PC-9 (cell line): ENCODE results near the gene ALG2. TPM values are rescaled to one million over a fixed set of nuclear protein-coding genes. Genes with fewer than 3 reads are reported as not detected.
"Not testable (repeated sequence)": the region's sequence is repeated elsewhere in the genome, so short reads cannot be mapped to it uniquely, and the experiment has no call there.

Source experiments
- BruUV-seq: library from RNA; stranded (reverse); fragments of 400-500 nt; replicated peaks from 2 replicates; lab custom pipeline; 2021; lab: Mats Ljungman, UMichigan
- CTCF ChIA-PET: fragments of 300-600 bp; sonication (Branson Sonifier 250); formaldehyde crosslinking; loops from one replicate; lab custom pipeline; 2022; ENCODE audit warnings: antibody characterized with exemption; lab: Charles Lee
- POLR2A ChIA-PET: fragments of 300-600 bp; sonication (Branson Sonifier 250); formaldehyde crosslinking; loops from one replicate; lab custom pipeline; 2022; ENCODE audit warnings: antibody characterized with exemption; ENCODE audit not compliant: unreplicated experiment; lab: Charles Lee
- DNase-seq, 2 experiments: peaks; one replicate each; pipeline versions ENCODE4 v3.0.0 to v3.0.0-alpha.2; 2015 to 2022; ENCODE audit warnings: mixed read lengths in 1 of 2
- H2AFZ ChIP-seq: fragments of 200-600 bp; sonication (generic); 2 replicates; pipeline ENCODE4 v1.8.1; 2017; ENCODE audit warnings: antibody characterized with exemption
- H3F3A ChIP-seq: fragments of 200-600 bp; sonication (generic); 2 replicates; pipeline ENCODE4 v1.8.1; 2017; ENCODE audit warnings: antibody characterized with exemption, mild to moderate bottlenecking, low read depth; ENCODE audit not compliant: insufficient read depth
- H3K27ac ChIP-seq: fragments of 200-600 bp; sonication (generic); 2 replicates; pipeline ENCODE4 v1.6.1; 2016; ENCODE audit warnings: mixed run types
- H3K27me3 ChIP-seq: fragments of 200-600 bp; sonication (generic); 2 replicates; pipeline ENCODE4 v1.6.1; 2016; ENCODE audit warnings: low read depth, mixed run types; ENCODE audit not compliant: insufficient read depth
- H3K36me3 ChIP-seq: fragments of 200-600 bp; sonication (generic); 2 replicates; pipeline ENCODE4 v1.6.1; 2016; ENCODE audit warnings: low read depth, mixed run types
- H3K4me1 ChIP-seq: fragments of 200-600 bp; sonication (generic); replicated peaks from 2 replicates; pipeline ENCODE4 v1.6.1; 2016; ENCODE audit warnings: mixed run types; ENCODE audit not compliant: insufficient read depth
- H3K4me2 ChIP-seq: fragments of 200-600 bp; sonication (generic); 2 replicates; pipeline ENCODE4 v1.6.1; 2017; ENCODE audit warnings: mixed run types
- H3K4me3 ChIP-seq: fragments of 200-600 bp; sonication (generic); 2 replicates; pipeline ENCODE4 v1.6.1; 2016; ENCODE audit warnings: mixed run types
- H3K79me2 ChIP-seq: fragments of 200-600 bp; sonication (generic); 2 replicates; pipeline ENCODE4 v1.6.1; 2017; ENCODE audit warnings: low read depth, mixed run types
- H3K9me2 ChIP-seq: fragments of 200-600 bp; sonication (generic); 2 replicates; pipeline ENCODE4 v1.8.1; 2017; ENCODE audit warnings: mild to moderate bottlenecking; ENCODE audit not compliant: insufficient read depth
- H3K9me3 ChIP-seq: fragments of 200-600 bp; sonication (generic); 2 replicates; pipeline ENCODE4 v1.8.1; 2016; ENCODE audit warnings: low read depth; ENCODE audit not compliant: insufficient read depth
- H4K20me1 ChIP-seq: fragments of 200-600 bp; sonication (generic); 2 replicates; pipeline ENCODE4 v1.8.1; 2017; ENCODE audit not compliant: insufficient read depth
- EZH2 ChIP-seq: fragments of 200-600 bp; sonication (generic); IDR thresholded peaks from 2 replicates; pipeline ENCODE4 v1.8.0; 2017; ENCODE audit warnings: antibody characterized with exemption, low read depth
- intact Hi-C: fragments of 100-400 bp; cut with micrococcal nuclease; formaldehyde crosslinking; loops from one replicate; pipeline ENCODE4 v1.10.0; 2022; ENCODE audit not compliant: unreplicated experiment
- total RNA-seq: library from RNA; stranded (reverse); gene quantifications from 2 replicates; pipeline ENCODE4 v1.2.3, GENCODE V29; 2021
- TF ChIP-seq, protein P1 (sequence below): fragments of 200-600 bp; sonication (generic); conservative IDR thresholded peaks from 2 replicates; pipeline ENCODE4 v1.6.1; 2017; ENCODE audit warnings: mixed run types, antibody characterized with exemption, mild to moderate bottlenecking, moderate library complexity

The ALG2 gene
- total RNA-seq, 1 experiment from 2014 or later: 30.2 TPM

- Histone ChIP-seq H3K36me3 (no peaks in the 10 kb centered on the region), H3F3A (no peaks in the 10 kb centered on the region), H3K27me3 (no peaks in the 10 kb centered on the region), H3K4me1 (no peaks in the 10 kb centered on the region), H2AFZ (no peak overlapping the region), H3K9me3 (no peaks in the 10 kb centered on the region), H3K79me2 (no peaks in the 10 kb centered on the region), H3K4me3 (no peak overlapping the region), H3K9me2 (no peaks in the 10 kb centered on the region), H4K20me1 (no peaks in the 10 kb centered on the region), H3K27ac (no peak overlapping the region), H3K4me2 (no peak overlapping the region)
- TF ChIP-seq EZH2: no peak
- TF ChIP-seq, protein P1, sequence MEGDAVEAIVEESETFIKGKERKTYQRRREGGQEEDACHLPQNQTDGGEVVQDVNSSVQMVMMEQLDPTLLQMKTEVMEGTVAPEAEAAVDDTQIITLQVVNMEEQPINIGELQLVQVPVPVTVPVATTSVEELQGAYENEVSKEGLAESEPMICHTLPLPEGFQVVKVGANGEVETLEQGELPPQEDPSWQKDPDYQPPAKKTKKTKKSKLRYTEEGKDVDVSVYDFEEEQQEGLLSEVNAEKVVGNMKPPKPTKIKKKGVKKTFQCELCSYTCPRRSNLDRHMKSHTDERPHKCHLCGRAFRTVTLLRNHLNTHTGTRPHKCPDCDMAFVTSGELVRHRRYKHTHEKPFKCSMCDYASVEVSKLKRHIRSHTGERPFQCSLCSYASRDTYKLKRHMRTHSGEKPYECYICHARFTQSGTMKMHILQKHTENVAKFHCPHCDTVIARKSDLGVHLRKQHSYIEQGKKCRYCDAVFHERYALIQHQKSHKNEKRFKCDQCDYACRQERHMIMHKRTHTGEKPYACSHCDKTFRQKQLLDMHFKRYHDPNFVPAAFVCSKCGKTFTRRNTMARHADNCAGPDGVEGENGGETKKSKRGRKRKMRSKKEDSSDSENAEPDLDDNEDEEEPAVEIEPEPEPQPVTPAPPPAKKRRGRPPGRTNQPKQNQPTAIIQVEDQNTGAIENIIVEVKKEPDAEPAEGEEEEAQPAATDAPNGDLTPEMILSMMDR: no peak
- intact Hi-C loops: no loop called here
- BruUV-seq: no TSS peak
- ChIA-PET POLR2A (interaction anchor here (0.6 kb wide), 1 partner anchor 74 kb away, joined by 4 read pairs; no protein-coding TSS in a partner anchor), CTCF (no interaction called here)
- DNase-seq: no peak
Measured at GRCh38 chr9:99238331-99238730, 16.6 kb upstream of the ALG2 start.

- DNase-seq, BruUV-seq, POLR2A ChIA-PET: not testable (repeated sequence)
Measured at GRCh38 chr9:99237849-99238248, 16.1 kb upstream of the ALG2 start.

DNA sequence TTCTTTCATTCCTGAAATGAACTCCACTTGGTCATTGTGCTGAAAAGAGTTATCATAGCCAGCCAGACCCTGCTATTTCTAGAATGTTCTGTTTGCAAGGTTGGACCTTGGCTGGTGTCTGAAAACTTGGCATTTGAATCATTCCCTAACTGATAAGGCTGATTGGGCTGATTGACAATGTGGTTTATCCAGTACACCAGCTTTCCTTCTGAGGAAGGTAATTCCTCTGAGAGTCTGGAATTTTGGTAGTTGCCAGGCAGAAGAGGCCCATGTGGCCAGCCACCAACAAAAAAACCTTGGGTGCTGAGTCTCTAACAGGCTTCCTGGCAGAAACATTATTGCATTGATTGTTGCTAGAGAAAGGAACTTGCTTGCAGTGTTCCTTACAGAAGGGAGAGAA, 15.6 kb upstream of the ALG2 start:
- H3K4me2 ChIP-seq: no peak overlapping the region
- no peaks in the 10 kb centered on the region for H3K36me3 ChIP-seq
- no peaks in the 10 kb centered on the region for H3K9me3 ChIP-seq
- H3K27me3 ChIP-seq: no peaks in the 10 kb centered on the region
- H3K4me3 ChIP-seq: no peak overlapping the region
- H3K9me2 ChIP-seq: no peaks in the 10 kb centered on the region
- H3K79me2 ChIP-seq: no peaks in the 10 kb centered on the region
- no peaks in the 10 kb centered on the region for H3K4me1 ChIP-seq
- TF ChIP-seq EZH2: no peak
- TF ChIP-seq, protein P1: no peak
- no peaks in the 10 kb centered on the region for H4K20me1 ChIP-seq
- no TSS peak for BruUV-seq
- DNase-seq: no peak
- CTCF ChIA-PET: no interaction called here
- intact Hi-C loops: no loop called here
- H3F3A ChIP-seq: no peaks in the 10 kb centered on the region
- H2AFZ ChIP-seq: no peak overlapping the region
- POLR2A ChIA-PET: no interaction called here
- no peak overlapping the region for H3K27ac ChIP-seq

More at GRCh38 chr9:99237849-99238248, 16.1 kb upstream of the ALG2 start:
- H3K9me2 ChIP-seq, H3K79me2 ChIP-seq, H3K9me3 ChIP-seq, CTCF ChIA-PET, H3K36me3 ChIP-seq, H3K27me3 ChIP-seq, H3K4me2 ChIP-seq, H3K4me1 ChIP-seq, intact Hi-C loops, H3K4me3 ChIP-seq, H2AFZ ChIP-seq, H4K20me1 ChIP-seq, H3F3A ChIP-seq, H3K27ac ChIP-seq: not testable (repeated sequence)
